ENCODE results near the gene CLBA1.
"Not testable (repeated sequence)": the region's sequence is repeated elsewhere in the genome, so short reads cannot be mapped to it uniquely, and the experiment has no call there.

The CLBA1 gene

DNA sequence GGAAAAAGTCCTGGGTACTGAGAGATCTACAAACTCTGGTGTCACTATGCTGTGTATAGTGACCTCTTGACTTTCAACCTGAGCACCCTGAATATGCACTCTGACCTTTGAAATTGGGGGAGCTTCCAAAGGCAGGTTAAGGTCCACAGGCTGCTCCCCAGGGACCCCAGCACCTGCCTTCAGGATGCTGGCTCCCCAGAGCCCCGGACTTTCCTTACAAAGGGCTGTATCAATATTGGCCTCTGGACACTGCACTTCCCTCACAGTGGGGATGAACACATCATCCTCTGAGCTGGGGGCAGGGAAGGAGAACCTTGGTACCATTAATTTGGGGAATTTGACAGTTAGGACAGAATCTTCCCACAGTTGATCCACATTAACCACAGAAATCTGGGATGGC lies 46.6 kb upstream of the CLBA1 start:
- no peak overlapping the region for H3K4me3 ChIP-seq (ENCODE audit: low read depth, low read length)
- TF ChIP-seq, protein P1, sequence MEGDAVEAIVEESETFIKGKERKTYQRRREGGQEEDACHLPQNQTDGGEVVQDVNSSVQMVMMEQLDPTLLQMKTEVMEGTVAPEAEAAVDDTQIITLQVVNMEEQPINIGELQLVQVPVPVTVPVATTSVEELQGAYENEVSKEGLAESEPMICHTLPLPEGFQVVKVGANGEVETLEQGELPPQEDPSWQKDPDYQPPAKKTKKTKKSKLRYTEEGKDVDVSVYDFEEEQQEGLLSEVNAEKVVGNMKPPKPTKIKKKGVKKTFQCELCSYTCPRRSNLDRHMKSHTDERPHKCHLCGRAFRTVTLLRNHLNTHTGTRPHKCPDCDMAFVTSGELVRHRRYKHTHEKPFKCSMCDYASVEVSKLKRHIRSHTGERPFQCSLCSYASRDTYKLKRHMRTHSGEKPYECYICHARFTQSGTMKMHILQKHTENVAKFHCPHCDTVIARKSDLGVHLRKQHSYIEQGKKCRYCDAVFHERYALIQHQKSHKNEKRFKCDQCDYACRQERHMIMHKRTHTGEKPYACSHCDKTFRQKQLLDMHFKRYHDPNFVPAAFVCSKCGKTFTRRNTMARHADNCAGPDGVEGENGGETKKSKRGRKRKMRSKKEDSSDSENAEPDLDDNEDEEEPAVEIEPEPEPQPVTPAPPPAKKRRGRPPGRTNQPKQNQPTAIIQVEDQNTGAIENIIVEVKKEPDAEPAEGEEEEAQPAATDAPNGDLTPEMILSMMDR (IDR thresholded peaks at IDR 0.05; ENCODE audit: low read depth, low read length, missing control alignments), result no peak
- in situ Hi-C loops (cut with HindIII; ENCODE audit: low sequenced_read_pairs), result loop anchor here (5.0 kb wide), 1 partner anchor 118 kb away; no protein-coding TSS in a partner anchor
- DNase-seq (ENCODE audit: low read depth), result no peak

DNA sequence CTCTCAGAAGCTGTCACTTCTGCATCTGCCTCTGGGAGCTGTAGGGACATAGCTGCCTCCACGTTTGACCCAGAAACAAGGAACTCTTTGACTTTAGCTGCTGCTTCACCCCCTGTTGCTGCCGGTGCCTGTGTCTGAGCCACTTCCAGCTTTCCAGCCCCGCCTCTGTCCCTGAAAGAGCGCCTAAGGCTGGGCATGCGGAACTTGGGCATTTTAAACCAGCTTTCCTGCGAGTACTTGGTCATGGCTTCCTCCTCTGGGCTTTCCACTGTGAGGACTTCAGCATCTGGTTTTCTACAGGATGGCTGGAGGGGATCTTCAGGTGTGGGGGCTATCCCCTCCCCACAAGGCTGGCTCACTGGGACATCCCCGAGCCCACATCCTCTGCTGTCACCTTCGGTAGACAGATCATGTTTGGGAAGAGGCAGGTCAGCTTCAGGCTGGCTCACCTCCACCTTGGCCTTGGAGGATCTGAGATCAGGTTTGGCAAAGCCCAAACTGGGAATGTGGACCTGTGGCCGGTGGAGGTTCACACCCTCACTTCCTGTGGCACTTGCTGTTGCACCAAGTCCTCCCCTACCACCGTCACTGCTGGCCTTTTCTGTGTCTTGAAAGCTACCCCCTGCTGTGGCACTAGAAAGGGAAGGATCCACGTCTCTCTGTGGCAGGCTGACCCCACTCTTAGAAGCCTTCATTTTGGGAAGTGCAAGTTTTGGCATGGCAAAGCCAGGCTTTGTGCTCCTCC lies 45.8 kb upstream of the CLBA1 start:
- TF ChIP-seq, protein P1 (IDR thresholded peaks at IDR 0.05; ENCODE audit: low read depth, low read length, missing control alignments), result no peak
- in situ Hi-C loops (cut with HindIII; ENCODE audit: low sequenced_read_pairs), result loop anchor here (5.0 kb wide), 1 partner anchor 117 kb away; no protein-coding TSS in a partner anchor
- no peak overlapping the region for H3K4me3 ChIP-seq (ENCODE audit: low read depth, low read length)
- no peak for DNase-seq (ENCODE audit: low read depth)

DNA sequence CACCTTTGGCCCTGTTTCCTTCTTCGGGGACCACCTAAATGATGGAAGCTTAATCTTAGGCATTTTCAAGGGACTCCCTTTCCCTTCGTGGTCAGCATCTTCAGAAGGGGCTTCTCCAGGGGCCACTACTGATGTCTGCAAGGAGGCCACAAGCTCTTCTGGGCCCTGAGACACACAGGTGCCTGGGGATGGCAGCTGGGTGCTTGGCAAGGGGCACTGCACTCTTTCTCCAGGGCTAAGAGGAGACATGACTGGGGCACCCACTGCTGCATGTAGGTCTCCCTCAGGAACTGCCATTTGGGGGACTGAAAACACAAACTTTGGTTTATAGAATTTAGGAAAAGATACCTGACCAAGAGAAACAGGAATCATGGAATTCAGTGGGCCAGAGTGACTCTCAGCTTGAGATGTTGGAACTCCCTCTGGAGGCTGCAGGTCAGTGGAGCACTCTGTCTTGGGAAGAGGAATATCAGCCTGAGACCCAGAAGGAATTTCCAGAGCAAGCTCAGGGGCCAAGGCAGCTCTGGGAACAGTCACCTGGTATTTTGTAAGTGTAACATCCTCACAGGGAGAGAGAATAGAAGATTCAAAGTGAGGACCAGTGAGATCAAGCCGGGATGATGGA lies 45.0 kb upstream of the CLBA1 start:
- TF ChIP-seq, protein P1 (IDR thresholded peaks at IDR 0.05; ENCODE audit: low read depth, low read length, missing control alignments), result peak; percentile 33
- in situ Hi-C loops (cut with HindIII; ENCODE audit: low sequenced_read_pairs), result no loop called here
- H3K4me3 ChIP-seq (ENCODE audit: low read depth, low read length), result no peak overlapping the region

DNA sequence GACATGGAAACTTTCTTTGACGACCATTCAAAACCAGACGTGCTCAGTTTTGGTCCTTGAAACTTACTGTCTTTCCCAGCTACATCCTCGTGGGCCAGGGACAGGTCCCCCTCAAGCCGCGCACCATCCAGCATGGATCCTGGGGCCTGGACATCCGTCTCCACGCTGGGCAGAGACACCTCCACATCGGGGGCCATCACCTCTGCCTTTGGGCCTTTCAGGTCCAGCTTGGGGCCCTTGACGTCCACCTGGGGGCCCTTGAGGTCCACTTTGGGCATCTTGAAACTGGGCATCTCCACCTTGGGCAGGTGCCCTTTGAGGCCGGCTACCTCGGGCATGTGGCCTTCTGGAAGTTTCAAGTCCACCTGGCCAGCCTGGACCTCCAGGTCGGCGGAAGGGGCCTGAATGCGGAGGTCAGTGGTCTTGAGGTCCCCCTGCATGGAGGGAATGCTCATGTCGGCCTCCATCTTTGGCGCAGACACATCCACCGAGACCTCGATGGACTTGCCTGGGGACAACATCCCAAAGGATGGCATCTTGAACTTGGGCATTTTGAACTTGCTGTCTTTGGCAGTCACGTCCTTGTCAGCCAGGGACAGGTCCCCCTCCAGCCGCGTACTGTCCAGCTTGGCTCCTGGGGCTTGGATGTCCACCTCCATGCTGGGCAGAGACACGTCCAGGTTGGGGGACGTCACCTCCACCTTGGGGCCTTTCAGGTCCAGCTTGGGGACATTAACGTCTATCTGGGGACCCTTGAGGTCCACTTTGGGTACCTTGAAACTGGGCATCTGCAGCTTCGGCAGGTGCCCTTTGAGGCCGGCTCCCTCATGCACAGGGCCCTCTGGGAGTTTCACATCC lies 43.9 kb upstream of the CLBA1 start:
- H3K4me3 ChIP-seq (ENCODE audit: low read depth, low read length), result no peak overlapping the region
- DNase-seq (ENCODE audit: low read depth), result no peak
- in situ Hi-C loops (cut with HindIII; ENCODE audit: low sequenced_read_pairs), result no loop called here
- TF ChIP-seq, protein P1 (IDR thresholded peaks at IDR 0.05; ENCODE audit: low read depth, low read length, missing control alignments), result no peak

More for the DNA sequence above, 45.0 kb upstream of the CLBA1 start:
- no peak for DNase-seq (ENCODE audit: low read depth)

DNA sequence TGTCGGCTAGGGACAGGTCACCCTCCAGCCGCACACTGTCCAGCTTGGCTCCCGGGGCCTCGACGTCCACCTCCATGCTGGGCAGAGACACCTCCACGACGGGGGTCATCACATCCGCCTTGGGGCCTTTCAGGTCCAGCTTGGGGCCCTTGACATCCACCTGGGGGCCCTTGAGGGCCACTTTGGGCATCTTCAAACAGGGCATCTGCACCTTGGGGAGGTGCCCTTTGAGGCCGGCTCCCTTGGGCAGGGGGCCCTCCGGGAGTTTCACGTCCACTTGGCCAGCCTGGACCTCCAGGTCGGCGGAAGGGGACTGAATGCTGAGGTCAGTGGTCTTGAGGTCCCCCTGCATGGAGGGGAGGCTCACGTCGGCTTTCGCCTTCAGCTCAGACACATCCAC lies 43.0 kb upstream of the CLBA1 start:
- H3K4me3 ChIP-seq (ENCODE audit: low read depth, low read length), result no peak overlapping the region
- no peak for DNase-seq (ENCODE audit: low read depth)
- TF ChIP-seq, protein P1 (IDR thresholded peaks at IDR 0.05; ENCODE audit: low read depth, low read length, missing control alignments), result no peak
- in situ Hi-C loops (cut with HindIII; ENCODE audit: low sequenced_read_pairs), result no loop called here

DNA sequence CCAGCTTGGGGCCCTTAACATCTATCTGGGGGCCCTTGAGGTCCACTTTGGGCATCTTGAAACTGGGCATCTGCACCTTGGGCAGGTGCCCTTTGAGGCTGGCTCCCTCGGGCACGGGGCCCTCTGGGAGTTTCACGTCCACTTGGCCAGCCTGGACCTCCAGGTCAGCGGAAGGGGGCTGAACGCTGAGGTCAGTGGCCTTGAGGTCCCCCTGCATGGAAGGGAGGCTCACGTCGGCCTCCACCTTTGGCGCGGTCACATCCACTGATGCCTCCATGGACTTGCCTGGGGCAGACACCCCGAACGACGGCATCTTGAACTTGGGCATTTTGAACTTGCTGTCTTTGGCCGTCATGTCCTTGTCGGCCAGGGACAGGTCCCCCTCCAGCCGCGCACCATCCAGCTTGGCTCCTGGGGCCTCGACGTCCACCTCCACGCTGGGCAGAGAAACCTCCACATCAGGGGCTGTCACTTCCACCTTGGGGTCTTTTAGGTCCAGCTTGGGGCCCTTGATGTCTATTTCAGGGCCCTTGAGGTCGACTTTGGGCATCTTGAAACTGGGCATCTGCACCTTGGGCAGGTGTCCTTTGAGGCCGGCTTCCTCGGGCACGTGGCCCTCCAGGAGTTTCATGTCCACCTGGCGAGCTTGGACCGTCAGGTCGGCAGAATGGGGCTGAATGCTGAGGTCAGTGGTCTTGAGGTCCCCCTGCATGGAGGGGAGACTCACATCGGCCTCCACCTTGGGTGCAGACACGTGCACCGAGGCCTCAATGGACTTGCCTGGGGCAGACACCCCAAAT lies 42.2 kb upstream of the CLBA1 start:
- in situ Hi-C loops (cut with HindIII; ENCODE audit: low sequenced_read_pairs); H3K4me3 ChIP-seq (ENCODE audit: low read depth, low read length); DNase-seq (ENCODE audit: low read depth): not testable (repeated sequence)

DNA sequence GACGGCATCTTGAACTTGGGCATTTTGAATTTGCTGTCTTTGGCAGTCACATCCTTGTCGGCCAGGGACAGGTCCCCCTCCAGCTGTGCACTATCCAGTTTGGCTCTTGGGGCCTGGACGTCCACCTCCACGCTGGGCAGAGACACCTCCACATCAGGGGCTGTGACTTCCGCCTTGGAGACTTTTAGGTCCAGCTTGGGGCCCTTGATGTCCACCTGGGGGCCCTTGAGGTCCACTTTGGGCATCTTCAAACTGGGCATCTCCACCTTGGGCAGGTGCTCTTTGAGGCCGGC lies 41.6 kb upstream of the CLBA1 start:
- H3K4me3 ChIP-seq (ENCODE audit: low read depth, low read length); in situ Hi-C loops (cut with HindIII; ENCODE audit: low sequenced_read_pairs); DNase-seq (ENCODE audit: low read depth): not testable (repeated sequence)

DNA sequence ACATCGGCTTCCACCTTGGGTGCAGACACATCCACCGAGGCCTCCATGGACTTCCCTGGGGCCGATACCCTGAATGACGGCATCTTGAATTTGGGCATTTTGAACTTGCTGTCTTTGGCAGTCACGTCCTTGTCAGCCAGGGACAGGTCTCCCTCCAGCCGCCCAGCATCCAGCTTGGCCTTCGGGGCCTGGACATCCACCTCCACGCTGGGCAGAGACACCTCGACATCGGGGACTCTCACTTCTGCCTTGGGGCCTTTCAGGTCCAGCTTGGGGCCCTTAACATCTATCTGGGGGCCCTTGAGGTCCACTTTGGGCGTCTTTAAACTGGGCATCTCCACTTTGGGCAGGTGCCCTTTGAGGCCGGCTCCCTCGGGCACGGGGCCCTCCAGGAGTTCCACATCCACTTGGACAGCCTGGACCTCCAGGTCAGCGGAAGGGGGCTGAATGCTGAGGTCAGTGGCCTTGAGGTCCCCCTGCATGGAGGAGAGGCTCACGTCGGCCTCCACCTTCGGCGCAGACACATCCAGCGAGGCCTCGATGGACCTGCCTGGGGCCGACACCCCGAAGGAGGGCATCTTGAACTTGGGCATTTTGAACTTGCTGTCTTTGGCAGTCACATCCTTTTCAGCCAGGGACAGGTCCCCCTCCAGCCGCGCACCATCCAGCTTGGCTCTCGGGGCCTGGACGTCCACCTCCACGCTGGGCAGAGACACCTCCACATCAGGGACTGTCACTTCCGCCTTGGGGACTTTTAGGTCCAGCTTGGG lies 41.0 kb upstream of the CLBA1 start:
- H3K4me3 ChIP-seq (ENCODE audit: low read depth, low read length); in situ Hi-C loops (cut with HindIII; ENCODE audit: low sequenced_read_pairs); DNase-seq (ENCODE audit: low read depth): not testable (repeated sequence)

DNA sequence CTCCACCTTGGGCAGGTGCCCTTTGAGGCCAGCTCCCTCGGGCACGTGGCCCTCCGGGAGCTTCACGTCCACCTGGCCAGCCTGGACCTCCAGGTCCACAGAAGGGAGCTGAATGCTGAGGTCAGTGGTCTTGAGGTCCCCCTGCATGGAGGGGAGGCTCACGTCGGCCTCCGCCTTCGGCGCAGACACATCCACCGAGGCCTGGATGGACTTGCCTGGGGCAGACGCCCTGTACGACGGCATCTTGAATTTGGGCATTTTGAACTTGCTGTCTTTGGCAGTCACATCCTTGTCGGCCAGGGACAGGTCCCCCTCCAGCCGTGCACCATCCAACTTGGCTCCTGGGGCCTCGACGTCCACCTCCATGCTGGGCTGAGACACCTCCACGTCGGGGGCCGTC lies 40.3 kb upstream of the CLBA1 start:
- in situ Hi-C loops (cut with HindIII; ENCODE audit: low sequenced_read_pairs); DNase-seq (ENCODE audit: low read depth); H3K4me3 ChIP-seq (ENCODE audit: low read depth, low read length): not testable (repeated sequence)
